Stimulated activated CD4-positive, alpha-beta T cell treated with anti-CD3 and anti-CD28 coated beads, TNF-alpha, amount 100 ng/mL, for 4 hours (primary cell): ENCODE results near the gene MMP1.

Experiments
- DNase-seq, 3 experiments: peaks; one replicate each; pipeline ENCODE4 v3.0.0-alpha.2; 2020; ENCODE audit warnings: low read depth in 3 of 3

MMP1 gene

DNA sequence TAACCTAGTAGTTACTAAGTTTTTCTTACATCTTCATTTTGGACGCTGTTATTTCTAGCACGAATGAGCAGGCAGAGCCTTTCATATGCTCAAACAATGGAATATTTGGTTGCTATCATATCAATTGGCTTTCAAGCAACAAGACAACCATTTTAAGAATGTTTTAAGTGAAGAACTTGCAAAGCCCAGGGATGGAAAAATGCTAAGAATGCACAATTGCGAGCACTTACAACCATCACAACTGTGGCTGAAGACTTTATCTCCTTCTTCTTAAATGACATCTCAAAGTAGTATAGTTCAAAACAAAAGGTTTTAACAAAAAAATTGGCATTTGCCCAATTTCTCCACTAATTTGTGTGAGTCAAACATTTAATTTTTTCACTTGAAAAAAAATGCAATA, 8.3 kb upstream of the MMP1 start:
- no peak for DNase-seq

- no peak for DNase-seq
Observed at GRCh38 chr11:102802341-102802740, 4.4 kb upstream of the MMP1 start.

GRCh38 chr11:102800767-102801166, 2.8 kb upstream of the MMP1 start:
- no peak for DNase-seq

- no peak for DNase-seq
Observed at GRCh38 chr11:102799681-102800340, 1.9 kb upstream of the MMP1 start.

GRCh38 chr11:102794382-102794781, 3.6 kb downstream of the MMP1 start:
- DNase-seq: no peak

DNA sequence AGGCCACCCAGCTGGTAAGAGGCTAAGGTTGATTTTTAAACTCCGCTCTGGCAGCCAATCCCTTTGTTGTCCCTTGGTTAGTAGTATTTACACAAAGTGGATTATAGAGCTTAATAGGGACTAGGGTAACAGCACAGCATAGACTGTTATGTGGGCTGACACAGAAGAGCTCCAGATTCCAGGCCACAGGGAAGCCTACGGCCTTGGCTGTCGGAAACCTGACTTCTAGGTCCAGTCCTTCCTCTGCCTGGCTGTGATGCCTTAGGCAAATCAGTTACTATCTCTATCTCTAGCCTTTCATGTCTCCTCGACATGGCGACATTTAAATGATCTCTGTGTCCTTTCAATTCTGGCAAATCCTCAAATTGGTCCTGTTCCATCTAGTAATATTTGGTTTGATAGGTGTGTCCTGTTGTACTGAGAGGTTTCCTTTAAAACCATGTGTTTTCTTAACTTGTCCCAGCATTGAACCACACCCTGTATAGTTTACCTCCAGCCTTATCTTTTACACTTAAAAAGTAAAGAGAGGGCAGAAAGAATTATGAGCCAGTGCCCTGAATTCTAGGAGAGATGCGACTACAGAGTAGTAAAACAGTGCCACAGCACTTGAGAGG, 4.2 kb downstream of the MMP1 start:
- no peak for DNase-seq

DNA sequence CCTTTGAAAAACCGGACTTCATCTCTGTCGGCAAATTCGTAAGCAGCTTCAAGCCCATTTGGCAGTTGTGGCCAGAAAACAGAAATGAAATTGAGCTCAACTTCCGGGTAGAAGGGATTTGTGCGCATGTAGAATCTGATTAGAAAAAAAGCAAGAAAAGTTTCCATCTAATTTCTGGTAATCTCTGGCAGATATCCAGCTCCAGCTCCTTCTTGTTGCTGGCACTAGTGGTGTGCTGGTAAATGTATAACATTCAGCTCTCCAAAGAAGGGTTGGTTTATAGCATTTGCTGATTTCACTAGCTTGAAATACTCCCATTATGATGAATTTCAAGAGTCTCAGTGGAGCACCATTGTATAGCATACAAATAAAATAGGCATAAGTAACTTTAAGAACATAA, 5.4 kb downstream of the MMP1 start:
- DNase-seq: no peak

DNA sequence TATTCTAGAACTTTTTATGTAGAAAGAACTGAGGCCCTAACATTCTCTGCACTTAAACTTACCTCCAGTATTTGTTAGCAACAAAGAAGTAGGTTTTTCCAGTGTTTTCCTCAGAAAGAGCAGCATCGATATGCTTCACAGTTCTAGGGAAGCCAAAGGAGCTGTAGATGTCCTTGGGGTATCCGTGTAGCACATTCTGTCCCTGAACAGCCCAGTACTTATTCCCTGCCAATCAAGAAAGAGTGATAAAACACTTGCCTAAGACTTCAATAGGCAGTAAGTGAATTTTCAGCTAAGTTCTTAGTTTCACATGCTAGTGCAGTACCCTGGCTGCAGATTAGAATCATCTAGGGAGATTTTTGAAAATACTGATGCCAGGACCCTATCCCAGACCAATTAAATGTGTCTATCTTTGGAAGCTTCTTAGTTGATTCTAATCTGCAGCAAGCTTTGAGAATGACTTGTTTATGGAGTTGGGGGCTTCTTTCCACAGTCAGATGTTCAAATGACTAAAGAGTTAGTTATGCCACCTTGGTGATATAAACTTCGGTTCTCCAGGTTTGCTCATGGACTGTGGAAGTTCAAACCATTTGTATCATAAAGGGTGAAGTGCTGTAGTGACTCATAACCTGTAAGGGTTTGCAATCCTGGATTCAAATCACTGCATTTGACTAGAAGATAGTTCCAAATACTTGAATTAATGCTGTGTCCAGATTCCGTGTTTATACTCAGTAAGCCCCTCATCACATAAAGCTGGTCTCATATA, 6.5 kb downstream of the MMP1 start:
- DNase-seq: no peak

- DNase-seq: no peak
Observed at GRCh38 chr11:102788334-102788995, 9.5 kb downstream of the MMP1 start.

- DNase-seq: no peak
Observed at GRCh38 chr11:102784380-102784779, 13.6 kb downstream of the MMP1 start.

GRCh38 chr11:102783720-102784119, 14.2 kb downstream of the MMP1 start:
- DNase-seq: no peak

DNA sequence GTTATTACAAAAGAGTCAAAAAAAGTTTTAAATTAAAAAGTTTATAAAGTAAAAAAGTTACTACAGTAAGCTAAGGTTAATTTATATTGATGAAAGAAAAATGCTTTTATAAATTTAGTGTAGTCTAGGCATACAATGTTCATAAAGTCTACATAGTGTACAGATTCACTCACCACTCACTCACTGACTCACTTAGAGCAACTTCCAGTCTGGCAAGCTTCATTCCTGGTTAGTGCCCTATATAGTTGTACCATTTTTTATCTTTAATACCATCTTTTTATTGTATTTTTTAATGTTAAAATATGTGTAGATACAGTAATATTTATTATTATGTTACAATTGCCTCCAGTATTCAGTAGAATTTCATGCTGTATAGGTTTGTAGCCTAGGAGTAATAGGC, 14.9 kb downstream of the MMP1 start:
- DNase-seq: no peak

GRCh38 chr11:102781676-102782075, 16.3 kb downstream of the MMP1 start:
- DNase-seq: no peak

DNA sequence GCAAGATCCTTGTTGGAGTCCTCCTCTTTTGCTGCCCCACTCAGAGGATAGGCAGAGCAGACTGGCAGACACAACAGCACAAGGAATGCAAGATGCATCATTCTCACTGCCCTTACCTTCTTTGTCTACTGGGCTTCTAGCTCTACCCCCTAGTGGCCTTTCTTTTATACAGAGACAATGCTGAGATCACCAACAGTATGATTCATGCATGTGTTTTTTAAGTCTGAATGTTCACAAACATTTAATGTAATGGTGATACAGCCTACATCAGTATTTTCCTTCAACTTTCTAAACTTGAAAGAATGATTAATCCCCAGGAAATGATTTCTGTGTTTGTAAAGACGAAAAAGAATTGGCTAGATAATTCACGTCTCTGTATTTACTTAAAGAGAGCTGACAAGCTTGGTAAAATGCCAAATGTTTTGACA, 17.5 kb downstream of the MMP1 start, which contains the start of gene MMP10:
Gene MMP10, minus strand, starts transcription at position 138 of the 428 bp plus-strand sequence. Its CDS starts 37 bp downstream, at position 101.
- no peak for DNase-seq

DNA sequence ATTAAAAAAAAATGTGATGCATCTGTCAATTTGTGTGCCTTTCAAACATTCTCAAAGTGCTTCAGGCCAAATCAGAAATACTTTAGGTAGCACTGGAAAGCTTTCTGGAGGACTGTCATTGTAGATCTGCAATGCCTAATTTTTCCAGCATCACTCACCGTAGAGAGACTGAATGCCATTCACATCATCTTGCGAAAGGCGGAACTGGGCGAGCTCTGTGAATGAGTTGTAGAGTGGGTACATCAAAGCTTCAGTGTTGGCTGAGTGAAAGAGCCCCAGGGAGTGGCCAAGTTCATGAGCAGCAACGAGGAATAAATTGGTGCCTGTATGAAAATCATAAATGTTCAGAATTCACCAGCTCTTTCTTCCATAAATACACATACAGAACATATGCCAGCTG, 21.5 kb downstream of the MMP1 start:
- no peak for DNase-seq

DNA sequence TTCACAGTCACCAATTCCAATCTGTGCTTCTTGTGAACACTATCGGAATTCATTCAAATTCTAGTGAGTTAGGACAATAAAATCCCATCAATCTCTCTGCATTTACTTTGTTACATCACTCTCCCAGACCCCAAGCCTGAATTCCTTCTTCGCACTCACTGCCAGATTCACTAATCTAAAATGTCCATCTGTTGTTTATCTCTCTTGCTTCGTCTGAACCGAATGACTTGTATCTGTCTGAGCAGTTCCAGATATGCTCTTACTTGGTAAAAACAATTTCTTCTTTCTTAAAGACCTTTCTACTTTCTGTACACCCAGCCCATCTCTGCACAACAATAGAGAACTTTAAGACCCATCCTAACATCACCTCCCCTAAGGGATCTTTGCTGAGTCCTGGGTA, 24.6 kb downstream of the MMP1 start:
- no peak for DNase-seq

DNA sequence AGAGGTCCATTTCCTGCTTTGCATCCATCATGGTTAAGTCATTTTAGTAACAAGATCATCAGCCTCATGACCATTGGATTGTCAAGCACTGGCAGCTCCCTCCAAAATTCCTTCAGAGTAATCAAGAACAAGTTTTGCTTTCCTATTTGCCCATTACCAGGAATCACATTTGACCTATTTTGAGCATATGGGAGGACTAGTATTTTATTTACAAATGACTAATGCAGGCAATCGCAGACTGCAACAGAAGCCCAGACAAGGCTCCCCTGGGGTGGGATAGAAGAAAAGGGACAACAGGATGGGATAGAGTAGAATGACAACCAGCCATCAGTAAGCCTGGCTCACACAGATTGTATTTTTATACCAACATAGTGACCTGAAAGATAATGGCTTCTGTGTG, 26.6 kb downstream of the MMP1 start:
- no peak for DNase-seq

- DNase-seq: no peak
Observed at GRCh38 chr11:102770191-102770590, 27.8 kb downstream of the MMP1 start.

DNA sequence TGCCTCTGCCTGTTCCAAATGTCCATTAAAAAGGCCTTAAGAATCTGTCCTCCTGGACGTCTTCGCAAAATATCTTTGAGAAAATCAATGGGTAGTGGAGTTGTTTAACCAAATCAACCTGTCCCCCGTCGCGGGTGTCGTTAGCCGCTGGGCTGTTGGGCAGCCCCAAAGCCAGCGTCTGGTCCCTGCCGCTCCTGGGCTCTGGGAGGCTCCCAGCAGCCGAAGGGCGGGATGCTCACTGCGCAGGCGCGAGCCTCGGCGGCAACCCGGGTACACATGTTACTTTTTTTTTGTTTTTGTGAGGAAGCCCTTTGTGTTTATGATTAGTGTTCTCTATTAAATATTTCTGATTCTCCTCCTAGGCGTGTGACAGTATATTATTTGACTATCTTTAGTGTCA, 30.2 kb downstream of the MMP1 start:
- no peak for DNase-seq

- DNase-seq: no peak
Observed at GRCh38 chr11:102763440-102763839, 34.5 kb downstream of the MMP1 start.

GRCh38 chr11:102762361-102762767, 35.6 kb downstream of the MMP1 start:
- no peak for DNase-seq

DNA sequence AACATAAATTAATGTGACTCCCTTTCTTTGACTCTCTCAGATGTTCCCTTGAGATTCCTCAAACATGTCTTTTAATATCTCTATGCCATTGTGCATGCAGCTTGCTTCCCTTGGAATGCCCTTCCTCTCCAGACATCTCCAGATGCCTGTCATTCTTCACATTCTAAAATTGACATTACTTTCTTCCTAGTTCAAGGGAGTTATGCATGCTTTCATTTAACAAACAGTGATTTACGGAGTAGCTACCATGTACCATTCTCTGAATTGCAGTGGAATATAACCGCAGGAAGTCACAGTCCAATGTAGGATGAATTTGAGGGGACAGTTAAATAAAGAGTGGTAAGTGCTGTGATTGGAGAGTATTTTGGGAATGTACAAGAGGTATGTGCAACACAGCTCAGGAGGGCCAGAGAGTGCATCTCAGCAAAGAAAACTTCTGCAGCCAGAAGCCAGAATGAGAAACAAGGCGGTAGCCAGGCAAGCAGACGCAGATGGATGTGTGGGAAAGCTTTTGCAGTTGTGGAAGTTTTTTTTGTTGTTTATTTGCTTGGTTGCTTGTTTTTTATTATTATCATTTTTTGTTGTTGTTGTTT, 36.2 kb downstream of the MMP1 start:
- DNase-seq: no peak
